Cortex of kidney (tissue), 1 donor: ENCODE results near the gene RNF166.

Experiments used
- DNase-seq: peaks from one replicate; lab custom pipeline; 2025; lab: John Stamatoyannopoulos, UW

Gene RNF166

GRCh38 chr16:88723911-88724310 lies 17.7 kb upstream of the RNF166 start:
- DNase-seq, result no peak

- DNase-seq, result no peak
Observed at GRCh38 chr16:88723507-88723887, 17.3 kb upstream of the RNF166 start.

GRCh38 chr16:88722784-88723506 lies 16.7 kb upstream of the RNF166 start:
- no peak for DNase-seq

GRCh38 chr16:88721815-88722755 lies 15.9 kb upstream of the RNF166 start:
- DNase-seq, result no peak

GRCh38 chr16:88721236-88721635 lies 15.0 kb upstream of the RNF166 start:
- DNase-seq, result no peak

GRCh38 chr16:88720396-88720970 lies 14.3 kb upstream of the RNF166 start:
- DNase-seq, result no peak

GRCh38 chr16:88719933-88720296 lies 13.7 kb upstream of the RNF166 start:
- no peak for DNase-seq

- no peak for DNase-seq
Observed at GRCh38 chr16:88719267-88719932, 13.2 kb upstream of the RNF166 start.

- no peak for DNase-seq
Observed at GRCh38 chr16:88718178-88718577, 12.0 kb upstream of the RNF166 start.

GRCh38 chr16:88716601-88717001 lies 10.4 kb upstream of the RNF166 start:
- DNase-seq, result no peak

- DNase-seq, result no peak
Observed at GRCh38 chr16:88716201-88716600, 10.0 kb upstream of the RNF166 start.

GRCh38 chr16:88715312-88716190 lies 9.3 kb upstream of the RNF166 start:
- DNase-seq, result no peak

GRCh38 chr16:88714420-88715302 lies 8.5 kb upstream of the RNF166 start:
- DNase-seq, result no peak

GRCh38 chr16:88713568-88714419 lies 7.6 kb upstream of the RNF166 start:
- no peak for DNase-seq

GRCh38 chr16:88713054-88713453 lies 6.8 kb upstream of the RNF166 start:
- DNase-seq, result no peak

- no peak for DNase-seq
Observed at GRCh38 chr16:88712362-88712979, 6.3 kb upstream of the RNF166 start.

- no peak for DNase-seq
Observed at GRCh38 chr16:88711750-88712340, 5.6 kb upstream of the RNF166 start.

GRCh38 chr16:88710556-88710955 lies 4.3 kb upstream of the RNF166 start:
- no peak for DNase-seq
